ENCODE data around the gene PNPLA5.

DNA sequence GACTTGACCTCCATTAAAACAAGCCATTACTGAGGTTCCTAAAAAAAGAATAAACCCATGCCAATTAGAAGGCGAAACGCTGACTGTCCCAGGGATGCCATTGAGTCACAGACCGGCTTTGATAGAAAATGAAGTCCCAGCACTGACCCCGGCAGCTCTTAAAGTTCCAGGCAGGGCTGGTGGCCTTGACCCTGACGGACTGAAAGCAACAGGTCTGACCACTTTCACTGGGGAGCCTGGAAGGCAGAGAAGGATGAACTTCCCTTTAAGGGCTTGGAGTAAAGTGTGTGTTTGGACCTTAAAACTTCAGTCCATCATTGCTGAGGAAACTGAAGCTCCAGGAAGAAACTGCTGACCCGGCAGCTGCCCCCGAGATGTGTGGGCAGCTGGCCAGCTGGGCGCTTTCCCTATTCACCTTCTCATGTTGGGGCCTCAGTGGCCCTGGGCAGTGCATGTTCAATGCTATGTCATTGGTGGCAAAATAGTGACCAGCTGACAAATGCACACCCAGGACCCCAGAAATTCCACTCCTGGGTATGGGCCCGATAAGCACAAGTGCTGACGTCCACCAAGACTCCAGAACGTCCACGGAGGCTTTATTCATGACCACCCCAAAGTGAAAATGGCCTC, 60.8 kb downstream of the PNPLA5 start:
- TF ChIP-seq EZH2phosphoT487 (conservative IDR thresholded peaks at IDR 0.05; ENCODE audit: low read length) = no peak
- TF ChIP-seq, protein P1, sequence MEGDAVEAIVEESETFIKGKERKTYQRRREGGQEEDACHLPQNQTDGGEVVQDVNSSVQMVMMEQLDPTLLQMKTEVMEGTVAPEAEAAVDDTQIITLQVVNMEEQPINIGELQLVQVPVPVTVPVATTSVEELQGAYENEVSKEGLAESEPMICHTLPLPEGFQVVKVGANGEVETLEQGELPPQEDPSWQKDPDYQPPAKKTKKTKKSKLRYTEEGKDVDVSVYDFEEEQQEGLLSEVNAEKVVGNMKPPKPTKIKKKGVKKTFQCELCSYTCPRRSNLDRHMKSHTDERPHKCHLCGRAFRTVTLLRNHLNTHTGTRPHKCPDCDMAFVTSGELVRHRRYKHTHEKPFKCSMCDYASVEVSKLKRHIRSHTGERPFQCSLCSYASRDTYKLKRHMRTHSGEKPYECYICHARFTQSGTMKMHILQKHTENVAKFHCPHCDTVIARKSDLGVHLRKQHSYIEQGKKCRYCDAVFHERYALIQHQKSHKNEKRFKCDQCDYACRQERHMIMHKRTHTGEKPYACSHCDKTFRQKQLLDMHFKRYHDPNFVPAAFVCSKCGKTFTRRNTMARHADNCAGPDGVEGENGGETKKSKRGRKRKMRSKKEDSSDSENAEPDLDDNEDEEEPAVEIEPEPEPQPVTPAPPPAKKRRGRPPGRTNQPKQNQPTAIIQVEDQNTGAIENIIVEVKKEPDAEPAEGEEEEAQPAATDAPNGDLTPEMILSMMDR (IDR thresholded peaks at IDR 0.05; ENCODE audit: insufficient read depth, low read length, poor library complexity, severe bottlenecking) = no peak
